T-helper 1 cell treated with Interleukin-12 subunit alpha and Interleukin-12 subunit beta and Interleukin-4 antibody, amounts not matched to agents 30 ng/mL and 1 ng/mL, for 36 hours (primary cell): Measurements from ENCODE around the gene LURAP1L. TPM values are rescaled to one million over a fixed set of nuclear protein-coding genes. Genes with fewer than 3 reads are reported as not detected.

ENCODE experiments used
- intact Hi-C: fragments of 100-400 bp; cut with micrococcal nuclease; formaldehyde crosslinking; loops from one replicate; pipeline ENCODE4 v1.15.1; 2024
- total RNA-seq: library from RNA; stranded (reverse); gene quantifications from 2 replicates; pipeline ENCODE4 v1.2.3, GENCODE V29; 2022

The LURAP1L gene
- total RNA-seq, 1 donor from 2014 or later, result not detected

DNA sequence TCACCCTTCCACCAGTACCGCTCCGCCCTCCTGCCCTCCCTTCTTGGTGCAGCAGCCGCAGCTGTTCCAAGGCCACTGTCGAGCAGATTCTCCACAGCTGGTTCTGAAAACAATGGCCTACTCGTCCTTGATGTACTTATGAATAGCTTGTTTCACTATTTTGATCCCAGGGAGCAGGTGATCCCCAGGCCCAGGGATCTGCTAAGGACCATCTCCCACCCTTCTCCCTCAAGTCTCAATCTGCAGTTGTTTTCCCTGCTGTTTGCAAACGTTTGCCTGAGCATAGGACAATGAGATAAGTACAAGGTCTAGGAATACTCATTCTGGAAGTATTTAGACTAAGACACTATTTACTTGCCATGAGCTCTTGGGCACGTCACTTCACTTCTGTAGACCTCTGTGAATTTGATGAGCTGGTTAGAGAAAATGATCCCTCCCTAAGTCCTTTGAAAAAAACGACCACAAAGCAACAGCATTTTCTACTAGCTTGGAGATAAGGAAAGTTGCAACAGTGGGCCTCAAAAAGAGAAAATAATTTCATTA is 1.8 kb downstream of the LURAP1L start:
- intact Hi-C loops, result no loop called here

- intact Hi-C loops, result no loop called here
Observed at GRCh38 chr9:12777121-12778022, 2.6 kb downstream of the LURAP1L start.

GRCh38 chr9:12778389-12778788 is 3.6 kb downstream of the LURAP1L start:
- intact Hi-C loops, result no loop called here

DNA sequence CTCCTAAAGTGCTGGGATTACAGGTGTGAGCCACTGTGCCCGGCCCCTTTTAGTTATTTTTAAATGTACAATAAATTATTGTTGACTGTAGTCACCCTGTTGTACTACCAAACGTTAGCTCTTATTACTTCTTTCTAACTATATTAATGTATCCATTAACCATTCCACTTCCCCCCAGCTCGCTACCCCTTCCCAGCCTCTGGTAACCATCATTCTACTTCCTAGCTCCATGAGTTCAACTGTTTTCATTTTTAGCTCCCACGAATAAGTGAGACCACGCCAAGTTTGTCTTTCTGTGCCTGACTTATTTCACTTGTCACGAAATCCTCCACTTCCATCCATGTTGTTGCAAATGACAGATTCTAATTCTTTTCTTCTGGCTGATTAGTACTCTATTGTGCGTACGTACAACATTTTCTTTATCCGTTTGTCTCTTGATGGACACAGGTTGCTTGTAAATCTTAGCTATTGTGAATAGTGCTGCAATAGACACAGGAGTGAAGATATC is 6.5 kb downstream of the LURAP1L start:
- intact Hi-C loops, result no loop called here

DNA sequence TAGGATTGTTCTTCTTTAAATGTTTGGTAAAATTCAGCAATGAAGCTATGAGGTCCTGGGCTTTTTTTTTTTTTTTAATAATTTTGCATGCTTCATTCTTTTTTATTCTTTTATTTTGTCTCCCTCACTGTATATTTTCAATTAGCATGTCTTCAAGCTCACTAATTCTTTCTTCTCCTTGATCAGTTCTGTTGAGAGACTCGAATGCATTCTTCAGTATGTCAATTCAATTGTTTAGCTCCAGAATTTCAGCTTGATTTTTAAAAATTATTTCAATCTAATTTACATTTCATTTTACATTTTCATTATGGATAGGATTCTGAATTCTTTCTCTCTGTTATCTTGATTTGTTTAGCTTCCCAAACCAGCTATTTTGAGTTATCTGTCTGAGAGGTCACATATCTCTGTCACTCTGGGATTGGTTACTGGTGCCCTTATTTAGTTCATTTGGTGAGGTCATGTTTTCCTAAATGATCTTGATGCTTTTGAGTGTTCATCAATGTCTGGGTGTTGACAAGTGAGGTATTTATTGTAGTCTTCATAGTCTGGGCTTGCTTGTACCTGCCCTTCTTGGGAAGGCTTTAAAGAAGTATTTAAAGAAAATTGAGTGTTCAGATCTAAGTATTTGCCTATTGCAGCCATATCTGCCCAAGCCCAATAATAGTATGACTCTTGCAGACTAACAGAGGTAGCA is 9.1 kb downstream of the LURAP1L start:
- intact Hi-C loops, result no loop called here

- intact Hi-C loops, result no loop called here
Observed at GRCh38 chr9:12784461-12785259, 9.8 kb downstream of the LURAP1L start.

DNA sequence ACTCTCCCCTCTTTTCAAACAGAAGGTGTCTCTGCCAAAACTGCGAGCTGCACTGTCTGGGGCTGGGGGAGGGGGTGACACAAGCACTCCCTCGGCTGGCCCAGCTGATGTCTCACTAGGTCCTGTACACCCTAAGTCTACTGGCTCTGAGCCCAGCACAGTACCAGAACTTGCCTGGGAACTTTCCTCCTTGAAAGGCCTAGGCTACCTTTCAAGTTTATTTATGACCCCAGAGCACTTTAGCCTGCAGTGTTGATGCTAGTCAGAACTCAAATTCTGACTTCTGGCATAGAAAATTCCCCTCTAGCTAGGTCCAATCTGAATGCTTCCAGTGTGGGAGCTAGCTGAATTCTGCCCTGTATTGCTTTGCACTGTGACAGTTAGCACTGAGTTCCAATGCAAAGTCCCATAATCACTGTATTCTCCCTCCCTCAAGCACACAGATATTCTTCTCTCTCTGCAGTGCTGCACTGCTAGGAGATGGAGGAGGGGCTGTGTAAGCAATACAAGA is 10.5 kb downstream of the LURAP1L start:
- intact Hi-C loops, result no loop called here

GRCh38 chr9:12785941-12786340 is 11.1 kb downstream of the LURAP1L start:
- intact Hi-C loops, result no loop called here

- intact Hi-C loops, result no loop called here
Observed at GRCh38 chr9:12790001-12790400, 15.2 kb downstream of the LURAP1L start.

- intact Hi-C loops, result no loop called here
Observed at GRCh38 chr9:12790883-12791282, 16.1 kb downstream of the LURAP1L start.

GRCh38 chr9:12794101-12794799 is 19.4 kb downstream of the LURAP1L start:
- intact Hi-C loops, result no loop called here

GRCh38 chr9:12796601-12797000 is 21.8 kb downstream of the LURAP1L start:
- intact Hi-C loops, result no loop called here

DNA sequence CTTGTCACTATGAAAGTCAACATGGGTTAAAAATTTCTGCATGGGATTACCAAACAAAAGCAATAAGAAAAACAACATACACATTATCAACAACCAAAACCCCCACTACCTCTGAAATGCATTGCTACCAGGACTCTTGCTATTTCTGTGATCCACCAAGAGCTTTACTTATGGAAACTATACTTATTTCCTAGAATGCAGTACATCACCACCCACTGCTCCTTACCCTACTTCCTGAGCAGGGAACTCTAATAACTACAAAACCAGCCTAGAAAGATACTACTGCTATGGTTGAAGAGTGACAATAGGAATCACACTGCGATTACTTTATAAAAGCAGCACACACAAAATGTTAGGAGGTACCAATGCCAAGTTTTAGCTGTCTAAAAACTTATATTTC is 22.2 kb downstream of the LURAP1L start:
- intact Hi-C loops, result no loop called here

DNA sequence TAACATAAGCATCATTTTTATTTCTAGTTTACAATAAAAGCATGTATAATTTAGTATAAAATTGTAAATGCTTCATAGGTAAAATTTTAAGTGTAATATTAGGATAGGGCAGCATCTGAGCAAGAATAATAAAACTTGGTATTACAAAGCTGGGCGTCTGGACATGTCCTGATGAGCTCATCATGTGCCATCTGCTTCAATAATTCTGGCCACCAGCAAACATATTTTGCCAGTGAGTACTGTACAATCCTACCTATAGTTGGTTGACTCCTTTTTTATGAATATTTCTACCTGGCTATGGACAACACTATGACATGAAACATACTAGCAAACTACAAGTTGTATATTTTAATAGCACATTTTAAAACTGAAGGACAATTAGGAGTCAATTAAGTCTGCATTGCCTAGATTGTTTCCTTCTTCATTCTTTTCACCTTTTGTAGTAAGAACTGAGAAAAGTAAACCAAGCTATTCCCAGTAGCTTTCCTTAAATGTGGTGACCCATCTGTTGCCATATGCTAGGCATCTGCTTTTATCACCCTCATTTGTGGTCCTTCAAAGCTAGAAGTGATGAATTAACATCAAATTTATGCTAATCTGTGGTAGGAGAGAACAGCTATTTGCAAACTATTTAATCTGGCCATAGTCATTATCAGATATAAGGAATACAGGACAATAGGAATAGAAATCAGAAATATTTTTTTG is 23.4 kb downstream of the LURAP1L start:
- intact Hi-C loops, result no loop called here

- intact Hi-C loops, result no loop called here
Observed at GRCh38 chr9:12801187-12801586, 26.4 kb downstream of the LURAP1L start.

DNA sequence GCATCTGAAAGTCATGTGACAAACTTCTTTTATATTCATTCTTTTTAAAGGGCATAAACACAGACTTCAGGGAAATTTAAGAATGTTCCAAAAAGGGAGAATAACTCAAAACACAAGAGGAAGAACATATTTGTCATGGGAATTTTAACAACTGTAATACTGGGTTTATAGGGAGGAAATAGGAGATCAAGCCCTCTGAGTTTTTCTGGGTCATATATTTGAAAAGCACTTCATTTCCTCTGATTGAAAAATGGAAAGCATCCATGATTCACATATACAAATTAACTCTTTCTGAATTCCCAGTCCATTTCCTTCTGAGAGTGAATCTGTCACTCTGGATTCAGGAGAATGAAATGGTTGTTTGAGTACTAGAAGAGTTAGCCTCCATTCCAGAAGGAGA is 26.8 kb downstream of the LURAP1L start:
- intact Hi-C loops, result no loop called here

DNA sequence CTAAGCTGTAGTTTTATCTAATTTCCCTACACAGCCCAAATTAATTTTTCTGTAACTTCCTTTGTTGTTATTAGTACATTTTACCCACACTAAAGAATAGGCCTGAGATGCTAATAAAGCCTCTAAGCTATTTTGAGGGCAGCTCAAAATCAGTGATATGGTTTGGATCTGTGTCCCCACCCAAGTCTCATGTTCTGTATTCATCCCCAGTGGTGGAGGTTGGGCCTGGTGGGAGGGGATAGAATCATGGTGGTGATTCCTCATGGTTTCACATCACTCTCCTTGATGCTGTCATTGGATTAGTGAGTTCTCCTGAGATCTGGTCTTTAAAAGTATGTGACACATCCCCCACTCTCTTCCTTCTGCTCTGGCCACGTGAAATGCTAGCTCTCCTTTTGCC is 27.3 kb downstream of the LURAP1L start:
- intact Hi-C loops, result no loop called here

DNA sequence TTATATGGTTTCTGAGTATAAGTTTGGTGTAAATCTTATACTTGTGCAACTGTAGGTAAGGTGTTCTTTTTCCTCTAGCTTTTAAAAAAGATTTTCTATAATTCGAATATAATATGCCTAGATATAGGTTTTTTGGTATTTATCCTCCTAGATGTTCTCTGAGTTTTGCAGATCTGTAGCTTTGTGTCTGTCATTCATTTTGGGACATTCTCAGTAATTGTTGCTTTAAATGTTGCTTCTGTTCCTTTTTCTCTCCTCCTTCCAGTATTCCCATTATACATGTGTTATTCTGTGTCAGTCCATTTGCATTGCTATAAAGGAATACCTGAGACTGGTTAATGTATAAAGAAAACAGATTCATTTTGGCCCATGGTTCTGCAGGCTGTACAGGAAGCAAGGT is 33.7 kb downstream of the LURAP1L start:
- intact Hi-C loops, result no loop called here

- intact Hi-C loops, result loop anchor here (5.0 kb wide), 1 partner anchor 53 kb away; no protein-coding TSS in a partner anchor
Observed at GRCh38 chr9:12809720-12810119, 34.9 kb downstream of the LURAP1L start.

DNA sequence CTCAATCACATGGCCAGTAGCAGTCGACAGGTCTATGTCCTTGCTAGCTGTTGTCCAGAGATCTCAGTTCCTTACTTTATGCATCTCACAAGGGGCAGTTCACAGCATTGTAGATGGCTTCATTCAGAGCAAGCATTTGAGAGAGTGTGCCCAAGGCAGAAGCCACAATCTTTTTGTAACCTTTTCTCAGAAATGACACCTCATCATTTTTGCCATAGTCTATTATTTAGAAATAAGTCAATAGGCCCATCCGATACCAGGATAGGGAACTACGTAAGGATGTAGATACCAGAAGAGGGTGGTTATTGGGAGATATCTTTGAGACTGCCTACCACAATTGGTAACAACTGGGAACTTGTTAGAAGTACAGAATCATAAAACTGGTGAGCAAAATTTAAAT is 37.1 kb downstream of the LURAP1L start:
- intact Hi-C loops, result loop anchor here (5.0 kb wide), 1 partner anchor 50 kb away; no protein-coding TSS in a partner anchor
